Measurements from ENCODE around the gene PRSS35.

DNA sequence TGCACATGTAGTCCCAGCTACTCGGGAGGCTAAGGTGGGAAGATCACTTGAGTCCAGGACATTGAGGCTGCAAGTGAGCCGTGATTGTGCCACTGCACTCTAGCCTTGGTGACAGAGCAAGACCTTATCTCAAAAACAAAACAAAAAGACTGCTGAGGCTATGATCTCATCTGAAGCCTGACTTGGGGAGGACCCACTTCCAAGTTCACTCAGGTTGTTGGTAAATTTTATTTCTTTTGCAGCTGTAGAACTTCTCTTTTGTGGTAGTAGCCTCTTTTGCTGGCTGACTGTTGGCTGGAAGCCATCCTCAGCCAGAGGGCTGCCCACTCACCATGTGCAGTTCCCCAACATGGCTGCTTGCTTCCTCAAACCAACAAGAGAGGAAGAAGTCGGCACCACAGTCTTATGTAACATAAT is 44.7 kb upstream of the PRSS35 start:
- no peak for TF ChIP-seq POLR2A (IDR thresholded peaks at IDR 0.05; ENCODE audit: low read depth)
- TF ChIP-seq, protein P1, sequence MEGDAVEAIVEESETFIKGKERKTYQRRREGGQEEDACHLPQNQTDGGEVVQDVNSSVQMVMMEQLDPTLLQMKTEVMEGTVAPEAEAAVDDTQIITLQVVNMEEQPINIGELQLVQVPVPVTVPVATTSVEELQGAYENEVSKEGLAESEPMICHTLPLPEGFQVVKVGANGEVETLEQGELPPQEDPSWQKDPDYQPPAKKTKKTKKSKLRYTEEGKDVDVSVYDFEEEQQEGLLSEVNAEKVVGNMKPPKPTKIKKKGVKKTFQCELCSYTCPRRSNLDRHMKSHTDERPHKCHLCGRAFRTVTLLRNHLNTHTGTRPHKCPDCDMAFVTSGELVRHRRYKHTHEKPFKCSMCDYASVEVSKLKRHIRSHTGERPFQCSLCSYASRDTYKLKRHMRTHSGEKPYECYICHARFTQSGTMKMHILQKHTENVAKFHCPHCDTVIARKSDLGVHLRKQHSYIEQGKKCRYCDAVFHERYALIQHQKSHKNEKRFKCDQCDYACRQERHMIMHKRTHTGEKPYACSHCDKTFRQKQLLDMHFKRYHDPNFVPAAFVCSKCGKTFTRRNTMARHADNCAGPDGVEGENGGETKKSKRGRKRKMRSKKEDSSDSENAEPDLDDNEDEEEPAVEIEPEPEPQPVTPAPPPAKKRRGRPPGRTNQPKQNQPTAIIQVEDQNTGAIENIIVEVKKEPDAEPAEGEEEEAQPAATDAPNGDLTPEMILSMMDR (IDR thresholded peaks at IDR 0.05) = no peak

All from esophagus muscularis mucosa (tissue), 3 donors.